Activated CD4-positive, alpha-beta T cell treated with anti-CD3 and anti-CD28 coated beads, Interleukin-2, Interleukin-6, amounts not matched to agents 100 ng/mL and 50 ng/mL, durations not matched to agents 16 hours and 8 hours (primary cell): ENCODE measurements around the gene TENM4.

ENCODE experiments used
- DNase-seq: peaks from one replicate; pipeline ENCODE4 v3.0.0-alpha.2; 2020

Gene TENM4

GRCh38 chr11:79290761-79291160, 150.1 kb downstream of the TENM4 start:
- no peak for DNase-seq

- DNase-seq = no peak
Observed at GRCh38 chr11:79287952-79288351, 152.9 kb downstream of the TENM4 start.

GRCh38 chr11:79285756-79286155, 155.1 kb downstream of the TENM4 start:
- DNase-seq = no peak

GRCh38 chr11:79276736-79277325, 164.0 kb downstream of the TENM4 start:
- DNase-seq = no peak

- no peak for DNase-seq
Observed at GRCh38 chr11:79274636-79275331, 166.0 kb downstream of the TENM4 start.

GRCh38 chr11:79273781-79274180, 167.0 kb downstream of the TENM4 start:
- no peak for DNase-seq

GRCh38 chr11:79269611-79270307, 171.1 kb downstream of the TENM4 start:
- no peak for DNase-seq

- no peak for DNase-seq
Observed at GRCh38 chr11:79266396-79266795, 174.4 kb downstream of the TENM4 start.

- DNase-seq = no peak
Observed at GRCh38 chr11:79265756-79266322, 175.0 kb downstream of the TENM4 start.

GRCh38 chr11:79264284-79264683, 176.5 kb downstream of the TENM4 start:
- DNase-seq = no peak

- DNase-seq = no peak
Observed at GRCh38 chr11:79263001-79263400, 177.8 kb downstream of the TENM4 start.

- DNase-seq = no peak
Observed at GRCh38 chr11:79262221-79262620, 178.6 kb downstream of the TENM4 start.

GRCh38 chr11:79261684-79262083, 179.1 kb downstream of the TENM4 start:
- no peak for DNase-seq

GRCh38 chr11:79259800-79260199, 181.0 kb downstream of the TENM4 start:
- no peak for DNase-seq

GRCh38 chr11:79258576-79258975, 182.3 kb downstream of the TENM4 start:
- DNase-seq = no peak

GRCh38 chr11:79255965-79256364, 184.9 kb downstream of the TENM4 start:
- DNase-seq = no peak

GRCh38 chr11:79253280-79253679, 187.6 kb downstream of the TENM4 start:
- DNase-seq = no peak

GRCh38 chr11:79249295-79249993, 191.4 kb downstream of the TENM4 start:
- no peak for DNase-seq

- no peak for DNase-seq
Observed at GRCh38 chr11:79244798-79245197, 196.0 kb downstream of the TENM4 start.

GRCh38 chr11:79244241-79244772, 196.5 kb downstream of the TENM4 start:
- DNase-seq = no peak

GRCh38 chr11:79243422-79244210, 197.2 kb downstream of the TENM4 start:
- no peak for DNase-seq

GRCh38 chr11:79242616-79243015, 198.2 kb downstream of the TENM4 start:
- no peak for DNase-seq
